H54 (cell line): Measurements from ENCODE around the gene GAS7.

Source experiments
- DNase-seq: peaks from one replicate; pipeline ENCODE4 v3.0.0; 2011; ENCODE audit warnings: low spot score, mixed read lengths; ENCODE audit not compliant: insufficient read length
- FAIRE-seq: peaks from 3 replicates; lab custom pipeline; 2011; peaks lifted over from hg19 to GRCh38; lab: Jason Lieb, UNC
- POLR2A ChIP-seq: IDR thresholded peaks from 2 replicates; pipeline ENCODE4 v1.6.1; 2011; ENCODE audit warnings: low read depth, mild to moderate bottlenecking, low read length

The GAS7 gene

GRCh38 chr17:10147761-10148415, 50.5 kb downstream of the GAS7 start:
- FAIRE-seq: no peak
- no peak for DNase-seq
- TF ChIP-seq POLR2A: no peak

GRCh38 chr17:10147040-10147439, 51.4 kb downstream of the GAS7 start:
- FAIRE-seq: no peak
- no peak for DNase-seq
- no peak for TF ChIP-seq POLR2A

GRCh38 chr17:10144982-10145381, 53.4 kb downstream of the GAS7 start:
- DNase-seq (no peak), FAIRE-seq (no peak)
- TF ChIP-seq POLR2A: no peak

- DNase-seq: no peak
- no peak for FAIRE-seq
- TF ChIP-seq POLR2A: no peak
These were observed 54.0 kb downstream of the GAS7 start for GRCh38 chr17:10144456-10144855.

- FAIRE-seq (no peak), DNase-seq (no peak)
- no peak for TF ChIP-seq POLR2A
These were observed 57.0 kb downstream of the GAS7 start for GRCh38 chr17:10141436-10141835.

- no peak for TF ChIP-seq POLR2A
- DNase-seq: no peak
- no peak for FAIRE-seq
These were observed 58.8 kb downstream of the GAS7 start for GRCh38 chr17:10139577-10139976.

- no peak for FAIRE-seq
- no peak for TF ChIP-seq POLR2A
- no peak for DNase-seq
These were observed 62.0 kb downstream of the GAS7 start for GRCh38 chr17:10136258-10136981.

GRCh38 chr17:10135539-10136257, 62.7 kb downstream of the GAS7 start:
- FAIRE-seq (no peak), DNase-seq (no peak)
- TF ChIP-seq POLR2A: no peak

- FAIRE-seq (no peak), DNase-seq (no peak)
- no peak for TF ChIP-seq POLR2A
These were observed 67.7 kb downstream of the GAS7 start for GRCh38 chr17:10130677-10131076.

GRCh38 chr17:10130263-10130662, 68.1 kb downstream of the GAS7 start:
- no peak for DNase-seq
- FAIRE-seq: no peak
- no peak for TF ChIP-seq POLR2A

GRCh38 chr17:10127819-10128425, 70.5 kb downstream of the GAS7 start:
- no peak for TF ChIP-seq POLR2A
- FAIRE-seq (no peak), DNase-seq (no peak)

GRCh38 chr17:10126616-10127501, 71.5 kb downstream of the GAS7 start:
- FAIRE-seq (no peak), DNase-seq (no peak)
- no peak for TF ChIP-seq POLR2A

GRCh38 chr17:10126276-10126615, 72.2 kb downstream of the GAS7 start:
- FAIRE-seq: no peak
- DNase-seq: no peak
- no peak for TF ChIP-seq POLR2A
